D341Med (cell line): ENCODE data around the gene ACAP1.

Experiments used
- DNase-seq: peaks from one replicate; pipeline ENCODE4 v3.0.0; 2012; ENCODE audit warnings: low spot score

Gene ACAP1, protein sequence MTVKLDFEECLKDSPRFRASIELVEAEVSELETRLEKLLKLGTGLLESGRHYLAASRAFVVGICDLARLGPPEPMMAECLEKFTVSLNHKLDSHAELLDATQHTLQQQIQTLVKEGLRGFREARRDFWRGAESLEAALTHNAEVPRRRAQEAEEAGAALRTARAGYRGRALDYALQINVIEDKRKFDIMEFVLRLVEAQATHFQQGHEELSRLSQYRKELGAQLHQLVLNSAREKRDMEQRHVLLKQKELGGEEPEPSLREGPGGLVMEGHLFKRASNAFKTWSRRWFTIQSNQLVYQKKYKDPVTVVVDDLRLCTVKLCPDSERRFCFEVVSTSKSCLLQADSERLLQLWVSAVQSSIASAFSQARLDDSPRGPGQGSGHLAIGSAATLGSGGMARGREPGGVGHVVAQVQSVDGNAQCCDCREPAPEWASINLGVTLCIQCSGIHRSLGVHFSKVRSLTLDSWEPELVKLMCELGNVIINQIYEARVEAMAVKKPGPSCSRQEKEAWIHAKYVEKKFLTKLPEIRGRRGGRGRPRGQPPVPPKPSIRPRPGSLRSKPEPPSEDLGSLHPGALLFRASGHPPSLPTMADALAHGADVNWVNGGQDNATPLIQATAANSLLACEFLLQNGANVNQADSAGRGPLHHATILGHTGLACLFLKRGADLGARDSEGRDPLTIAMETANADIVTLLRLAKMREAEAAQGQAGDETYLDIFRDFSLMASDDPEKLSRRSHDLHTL

DNA sequence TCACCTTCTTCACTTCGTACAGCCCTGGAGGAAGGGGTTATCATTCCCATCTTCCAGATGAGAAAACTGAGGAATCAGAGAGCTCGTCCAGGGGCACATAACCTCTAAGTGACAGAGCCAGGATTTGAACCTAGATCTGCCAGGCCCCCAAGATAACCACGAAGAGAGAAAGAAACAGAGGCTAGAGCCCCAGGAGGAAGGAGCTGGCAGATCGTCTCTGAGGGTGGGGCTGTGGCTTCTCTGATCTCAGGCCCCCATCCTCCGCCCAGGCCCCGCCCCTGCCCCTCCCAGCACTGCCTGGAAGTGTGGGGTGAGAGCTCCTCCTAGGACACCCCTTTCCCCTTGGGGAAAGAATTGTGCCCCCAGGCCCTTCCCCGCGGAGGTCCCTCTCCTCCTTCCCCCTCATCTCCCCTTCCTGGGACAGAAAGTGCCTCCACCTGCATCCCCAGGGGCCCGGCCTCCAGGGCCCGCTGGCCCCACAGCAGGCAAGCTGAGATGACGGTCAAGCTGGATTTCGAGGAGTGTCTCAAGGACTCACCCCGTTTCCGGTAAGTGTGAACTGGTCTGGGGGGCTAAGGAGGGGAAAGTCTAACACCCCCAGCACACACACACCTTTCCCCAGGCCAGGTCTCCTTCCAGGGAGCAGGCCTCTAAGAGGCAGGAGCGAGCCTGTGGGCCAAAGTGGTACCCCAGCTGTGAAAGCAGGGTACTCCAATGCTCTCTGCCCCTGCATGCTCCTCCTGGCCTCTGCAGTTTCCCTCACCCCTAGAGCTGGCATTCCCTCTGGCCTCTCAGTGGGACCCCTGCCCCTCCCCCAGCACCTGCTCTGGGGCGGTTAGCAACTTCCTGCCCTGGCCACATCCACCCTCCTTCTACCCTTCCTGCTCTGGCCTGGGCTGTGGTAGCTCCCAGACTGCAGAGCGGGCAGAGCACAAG, at the start of gene ACAP1:
Gene ACAP1, plus strand, starts transcription at position 290 of the 936 bp plus-strand sequence. Its CDS starts 206 bp downstream, at position 496.
- no peak for DNase-seq

DNA sequence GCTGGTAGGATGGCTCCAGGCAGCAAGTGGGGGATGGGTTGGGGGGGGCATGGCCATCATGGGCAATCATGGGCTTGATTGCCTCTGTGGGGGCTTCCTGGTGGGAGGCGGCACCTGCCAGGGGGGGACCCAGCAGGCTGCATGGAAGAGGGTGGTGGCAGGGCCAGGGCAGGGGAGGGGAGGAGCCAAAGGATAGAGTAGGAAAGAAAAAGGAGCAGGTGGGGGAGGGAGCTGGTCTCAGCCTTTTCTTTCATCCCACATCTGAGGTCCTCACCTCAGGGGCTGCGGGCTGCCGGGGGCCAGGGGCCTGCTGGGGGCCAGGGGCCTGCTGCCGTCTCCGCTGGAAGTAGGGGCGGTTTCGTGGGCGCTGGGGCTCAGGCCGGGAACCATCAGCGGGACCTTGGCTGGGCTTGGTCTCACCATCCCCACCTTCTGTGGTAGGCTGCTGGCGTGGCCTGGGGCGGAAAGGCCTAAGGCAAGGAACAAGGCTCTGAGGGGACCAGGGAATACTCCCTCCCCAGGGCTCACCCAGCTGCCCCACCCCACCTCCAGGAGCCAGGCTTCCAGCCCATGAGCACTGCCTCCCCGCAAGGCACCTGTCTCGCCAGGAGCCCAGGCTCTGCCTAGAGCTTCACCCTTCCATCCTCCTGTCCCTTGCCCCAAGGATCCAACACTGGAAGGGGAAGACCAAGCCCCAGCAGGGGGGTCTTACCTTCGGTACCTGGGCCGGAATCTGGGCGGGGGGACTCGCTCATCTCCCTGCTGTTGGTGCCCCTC, 46.9 kb upstream of the ACAP1 start:
- DNase-seq = no peak

DNA sequence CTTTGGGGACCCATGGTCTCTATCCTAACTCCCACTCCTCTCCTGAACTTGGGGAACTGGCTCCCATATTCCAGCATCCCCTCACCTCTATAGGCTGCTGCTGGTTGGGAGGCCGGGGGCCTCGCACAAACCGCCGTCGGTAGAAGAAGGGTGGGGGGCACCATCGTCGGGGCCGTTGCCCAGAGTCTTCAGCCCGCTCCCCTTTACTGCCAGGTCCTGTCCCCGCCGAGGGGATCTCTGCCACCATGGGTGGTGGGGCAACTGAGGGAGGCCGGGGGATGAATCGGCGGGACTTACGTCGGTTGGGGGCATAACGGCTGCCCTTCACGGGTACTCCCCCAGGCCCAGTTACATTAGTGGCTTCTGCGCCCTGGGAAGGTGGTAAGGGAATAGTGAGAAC, 46.2 kb upstream of the ACAP1 start:
- DNase-seq = no peak

DNA sequence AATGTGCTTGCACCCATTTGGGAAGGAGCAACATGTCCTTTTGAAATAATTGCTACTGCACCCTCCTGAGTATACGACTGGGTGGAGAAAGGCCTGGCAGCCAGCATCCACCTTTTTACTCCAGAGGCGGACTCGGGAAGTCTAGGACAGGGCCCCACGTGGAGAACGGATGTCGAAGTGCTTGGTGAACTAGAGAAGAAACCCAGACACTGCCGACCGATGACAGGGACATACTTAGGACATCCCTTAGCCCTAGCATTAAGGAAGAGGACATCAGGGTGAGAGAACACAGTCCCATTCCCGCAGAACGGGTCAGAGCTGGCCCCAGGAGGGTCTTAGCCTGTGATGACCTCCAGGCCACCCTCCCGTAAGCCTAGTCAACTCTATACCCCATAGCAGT, 45.6 kb upstream of the ACAP1 start:
- DNase-seq = no peak

DNA sequence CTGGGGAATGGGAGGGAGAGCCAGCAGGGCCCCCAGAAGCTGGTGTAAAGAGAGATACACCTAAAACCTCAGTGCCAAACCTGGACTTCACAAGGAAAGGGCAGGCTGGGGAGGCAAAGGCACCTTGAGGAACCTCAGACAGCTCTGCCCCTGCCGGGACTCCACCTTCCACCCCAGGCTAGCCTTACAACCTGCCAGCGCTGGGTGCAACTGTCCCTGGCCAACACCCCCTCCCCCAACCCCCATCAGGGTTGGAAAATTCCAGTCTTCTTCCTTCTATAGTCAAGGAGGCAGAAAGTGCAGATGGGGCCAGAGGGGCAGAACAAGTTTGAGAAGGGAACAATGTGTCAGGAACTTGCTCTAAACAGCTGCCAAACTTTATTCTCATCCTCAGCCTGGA, 44.1 kb upstream of the ACAP1 start:
- DNase-seq = no peak

DNA sequence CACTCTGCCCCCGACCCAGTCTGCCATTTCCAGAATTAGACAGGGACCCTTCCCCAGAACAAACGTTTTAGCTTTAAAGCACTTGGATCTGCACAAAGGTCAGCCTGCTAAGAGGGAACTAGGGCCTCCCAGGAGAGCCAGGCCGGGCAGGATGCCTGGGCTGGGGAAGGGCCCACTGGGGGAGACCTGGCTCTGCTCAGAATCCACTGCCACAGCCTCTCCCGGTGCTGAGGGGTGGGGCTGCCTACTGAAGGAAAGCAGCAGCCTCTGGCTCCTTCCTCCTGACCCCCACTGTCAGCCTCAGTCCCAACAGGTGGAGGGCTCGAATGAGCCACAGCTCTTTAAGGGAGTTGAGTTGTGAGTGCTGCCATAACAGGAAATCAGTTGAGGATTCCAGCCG, 43.6 kb upstream of the ACAP1 start:
- DNase-seq = no peak

DNA sequence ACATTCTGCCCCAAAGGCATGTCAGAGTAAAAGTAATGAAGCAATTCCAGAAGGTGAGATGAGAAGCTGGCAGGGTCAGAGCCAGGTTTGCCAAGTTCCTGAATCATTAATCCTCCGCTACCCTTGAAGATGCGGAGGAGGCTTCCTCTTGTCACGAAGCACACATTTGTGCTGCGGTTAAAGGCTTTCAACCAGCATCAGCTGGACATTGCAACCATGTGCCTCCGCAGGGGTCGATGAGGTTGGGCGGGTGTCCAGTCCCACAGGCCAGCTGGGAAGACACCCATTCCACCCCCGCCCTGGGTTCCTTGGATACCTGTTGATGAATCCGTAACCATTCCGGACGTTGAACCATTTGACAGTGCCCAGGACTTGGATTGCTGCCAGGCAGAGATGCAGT, 43.2 kb upstream of the ACAP1 start:
- DNase-seq = no peak

DNA sequence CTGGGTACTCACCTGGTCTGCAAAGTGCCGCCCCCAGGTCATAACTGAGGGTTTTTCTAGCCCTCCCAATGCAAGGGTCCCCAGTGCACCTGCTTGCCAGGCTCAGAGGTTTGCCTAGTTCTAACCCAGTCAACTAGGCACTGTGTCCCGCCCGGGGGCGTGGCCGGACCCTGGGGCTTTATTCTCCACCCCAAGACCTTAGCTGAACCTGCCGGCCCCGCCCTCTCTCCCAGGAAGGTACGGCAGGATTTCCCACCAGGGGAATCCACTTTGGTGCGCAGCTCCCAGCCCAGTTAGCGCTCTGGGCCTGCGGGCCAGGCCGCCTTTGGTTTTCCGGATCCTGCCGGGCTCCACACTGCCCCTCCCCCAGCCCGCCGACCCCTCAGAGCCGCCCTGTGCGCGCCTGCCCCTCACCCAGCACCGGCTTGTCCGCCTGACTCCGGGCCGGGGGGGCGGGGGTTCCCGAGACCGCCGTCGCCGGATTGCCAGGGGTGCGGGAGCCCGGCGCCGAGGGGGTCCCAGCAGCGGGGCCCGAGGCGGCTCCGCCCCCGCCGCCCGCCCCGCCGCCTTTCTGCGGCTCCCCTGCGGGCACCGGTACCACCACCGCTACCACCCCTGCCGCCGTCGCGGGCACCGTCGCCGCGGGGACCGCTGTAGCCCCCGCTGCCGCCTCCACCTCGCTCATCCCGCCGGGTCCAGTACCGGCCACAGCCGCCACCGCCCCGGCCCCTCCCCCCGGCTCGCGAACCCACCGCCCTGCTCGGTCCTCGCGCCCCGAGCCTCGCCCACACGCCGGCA, 42.3 kb upstream of the ACAP1 start:
- DNase-seq = peak; percentile 20

DNA sequence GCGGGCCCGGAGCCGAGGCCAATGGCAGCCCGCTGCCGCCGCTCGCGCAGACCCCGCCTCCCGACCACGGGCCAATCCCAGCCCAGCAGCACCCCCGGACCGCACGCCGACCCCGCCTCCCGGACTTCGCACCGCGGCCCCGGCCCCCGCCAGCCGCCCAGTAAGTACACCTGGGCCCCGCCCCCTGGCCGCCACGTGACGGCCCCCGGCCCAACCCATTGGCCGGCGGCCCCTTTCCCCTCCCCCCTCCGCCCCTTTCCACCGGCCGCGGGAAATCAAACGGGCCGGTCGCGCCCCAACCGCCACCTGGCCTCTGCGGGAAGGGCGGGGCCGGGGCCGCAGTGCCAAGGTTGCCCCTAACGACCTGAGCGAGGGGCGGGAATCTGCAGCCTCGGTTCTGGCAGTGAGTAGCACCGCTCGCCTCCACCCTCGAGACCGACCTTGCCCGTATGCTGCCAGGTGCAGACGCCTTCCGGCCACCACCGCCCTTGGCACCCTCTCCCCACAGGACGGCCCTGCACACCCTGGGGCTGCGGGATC, 41.6 kb upstream of the ACAP1 start, which contains the start of gene YBX2:
Gene YBX2, minus strand, starts transcription at position 26 of the 540 bp plus-strand sequence. CDS start 139 bp downstream, outside the sequence.
- DNase-seq = peak; percentile 76

DNA sequence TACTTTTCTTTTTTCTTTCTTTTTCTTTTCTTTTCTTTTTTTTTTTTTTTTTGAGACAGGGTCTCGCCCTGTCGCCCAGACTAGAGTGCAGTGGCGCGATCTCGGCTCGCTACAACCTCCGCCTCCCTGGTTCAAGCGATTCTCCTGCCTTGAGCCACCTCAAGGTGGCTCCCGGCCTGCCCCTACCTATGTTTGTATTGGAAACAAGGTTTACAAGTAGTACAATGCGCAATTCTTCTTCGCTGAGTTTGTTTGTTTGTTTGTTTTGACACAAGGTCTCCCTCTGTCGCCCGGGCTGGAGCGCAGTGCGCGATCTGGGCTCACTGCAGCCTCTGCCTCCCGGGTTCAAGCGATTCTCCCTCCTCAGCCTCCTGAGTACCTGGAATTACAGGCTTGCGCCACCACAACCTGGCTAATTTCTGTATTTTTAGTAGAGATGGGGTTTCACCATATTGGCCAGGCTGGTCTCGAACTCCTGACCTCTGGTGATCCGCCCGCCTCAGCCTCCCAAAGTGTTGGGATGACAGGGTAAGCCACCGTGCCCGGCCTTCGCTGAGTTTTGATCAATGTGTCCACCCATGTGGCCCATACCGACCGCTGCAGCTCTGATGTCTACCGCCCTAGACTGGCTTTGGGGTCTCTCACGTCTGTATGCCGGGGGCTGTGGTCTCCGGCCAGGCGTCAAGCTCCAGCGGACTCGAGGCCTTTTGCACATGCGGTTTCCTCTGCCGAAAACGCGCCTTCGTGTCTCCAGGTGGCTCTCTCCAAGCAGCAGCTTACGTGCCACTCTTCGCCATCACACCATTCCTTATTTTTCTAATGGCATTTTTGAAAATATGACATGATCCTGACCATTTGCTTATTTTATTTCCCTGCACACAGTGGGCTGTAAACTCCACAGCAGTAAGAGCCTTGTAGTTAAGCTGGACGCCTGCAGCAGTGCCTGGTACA, 40.8 kb upstream of the ACAP1 start:
- peak; percentile 5 for DNase-seq

DNA sequence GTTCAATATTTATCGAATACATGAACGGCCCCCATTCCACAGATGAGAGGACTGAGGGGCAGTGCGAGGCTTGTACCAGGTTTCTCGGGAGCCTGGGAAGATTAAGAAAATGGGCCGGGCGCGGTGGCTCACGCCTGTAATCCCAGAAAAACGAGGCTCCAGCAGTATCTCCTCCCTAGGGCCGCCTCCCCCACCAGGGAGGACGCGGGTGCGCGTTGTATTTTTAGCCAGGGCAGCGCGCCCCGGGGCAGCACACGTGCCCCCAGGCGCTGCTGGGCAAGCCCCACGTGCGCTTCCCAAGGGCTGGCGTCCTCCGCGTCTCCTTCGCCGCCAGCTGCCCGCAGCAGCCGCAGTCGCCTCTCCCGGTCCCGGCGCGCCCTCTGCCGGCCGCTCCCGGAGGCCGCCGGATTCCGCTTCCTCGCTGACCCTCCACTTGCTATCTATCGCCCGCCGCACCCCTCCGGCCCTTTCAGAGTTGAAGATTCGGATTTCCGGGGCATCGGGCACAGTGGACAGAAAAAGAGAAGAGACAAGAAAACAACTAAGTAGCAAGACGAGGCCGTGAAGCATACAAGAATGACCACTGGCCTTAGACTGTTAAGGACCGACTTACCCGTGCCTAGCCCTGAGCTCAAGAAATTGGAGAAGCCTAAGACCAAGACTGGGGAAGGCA, 40.0 kb upstream of the ACAP1 start:
- peak; percentile 89 for DNase-seq

DNA sequence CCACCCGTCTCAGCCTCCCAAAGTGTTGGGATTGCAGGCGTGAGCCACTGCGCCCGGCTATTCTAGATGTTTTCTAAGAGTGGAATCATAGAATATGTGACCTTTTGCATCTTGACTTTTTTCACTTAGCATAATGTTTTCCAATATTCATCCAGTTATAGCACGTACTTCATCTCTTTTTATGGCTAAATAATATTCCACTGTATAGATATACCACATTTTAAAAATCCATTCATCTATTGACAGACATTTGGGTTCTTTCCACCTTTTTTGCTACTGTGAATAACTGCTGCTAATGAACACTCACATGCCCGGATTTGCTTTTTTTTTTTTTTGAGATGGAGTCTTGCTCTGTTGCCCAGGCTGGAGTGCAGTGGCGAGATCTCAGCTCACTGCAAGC, 32.1 kb upstream of the ACAP1 start:
- no peak for DNase-seq

DNA sequence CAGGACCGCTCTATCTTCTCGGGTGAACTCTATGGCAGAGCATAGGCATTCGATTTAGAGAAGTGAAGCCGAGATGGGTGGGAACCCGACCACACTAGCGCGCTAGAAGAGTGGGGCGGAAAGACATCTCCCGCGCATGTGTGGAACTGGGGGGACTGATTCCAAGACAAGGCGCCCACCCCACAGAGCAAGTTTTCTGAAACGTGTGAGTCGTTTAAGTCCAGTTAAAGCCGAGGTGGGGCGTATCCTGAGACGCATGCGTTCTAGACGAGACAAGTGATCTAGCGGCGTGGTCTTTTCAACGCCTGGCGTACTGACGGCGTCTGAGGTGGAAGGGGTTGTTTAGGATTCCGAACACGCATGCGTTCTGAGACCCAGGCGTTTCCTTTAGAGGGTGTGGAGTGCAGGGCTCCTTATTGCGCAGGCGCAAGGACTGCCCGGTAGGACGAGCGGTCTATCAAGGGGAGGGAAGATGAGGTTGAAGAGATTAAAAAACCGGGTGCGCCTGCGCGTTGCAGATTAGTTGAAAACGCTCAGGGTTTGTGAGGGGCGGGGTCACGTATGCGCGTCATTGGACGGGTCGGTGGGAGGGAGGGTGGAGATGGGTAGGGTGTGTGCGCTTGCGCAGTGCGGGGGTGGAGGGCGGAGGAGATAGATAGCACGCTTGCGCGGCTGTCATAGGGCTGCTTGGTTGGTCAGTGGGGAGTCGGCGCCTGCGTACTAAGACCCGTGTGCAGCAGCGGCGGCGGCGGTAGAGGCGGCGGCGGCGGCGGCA, 29.2 kb upstream of the ACAP1 start, which contains the start of gene EIF5A:
Gene EIF5A, plus strand, starts transcription at position 718 of the 775 bp plus-strand sequence. CDS start 2,008 bp downstream, outside the sequence.
- DNase-seq = peak; percentile 90

DNA sequence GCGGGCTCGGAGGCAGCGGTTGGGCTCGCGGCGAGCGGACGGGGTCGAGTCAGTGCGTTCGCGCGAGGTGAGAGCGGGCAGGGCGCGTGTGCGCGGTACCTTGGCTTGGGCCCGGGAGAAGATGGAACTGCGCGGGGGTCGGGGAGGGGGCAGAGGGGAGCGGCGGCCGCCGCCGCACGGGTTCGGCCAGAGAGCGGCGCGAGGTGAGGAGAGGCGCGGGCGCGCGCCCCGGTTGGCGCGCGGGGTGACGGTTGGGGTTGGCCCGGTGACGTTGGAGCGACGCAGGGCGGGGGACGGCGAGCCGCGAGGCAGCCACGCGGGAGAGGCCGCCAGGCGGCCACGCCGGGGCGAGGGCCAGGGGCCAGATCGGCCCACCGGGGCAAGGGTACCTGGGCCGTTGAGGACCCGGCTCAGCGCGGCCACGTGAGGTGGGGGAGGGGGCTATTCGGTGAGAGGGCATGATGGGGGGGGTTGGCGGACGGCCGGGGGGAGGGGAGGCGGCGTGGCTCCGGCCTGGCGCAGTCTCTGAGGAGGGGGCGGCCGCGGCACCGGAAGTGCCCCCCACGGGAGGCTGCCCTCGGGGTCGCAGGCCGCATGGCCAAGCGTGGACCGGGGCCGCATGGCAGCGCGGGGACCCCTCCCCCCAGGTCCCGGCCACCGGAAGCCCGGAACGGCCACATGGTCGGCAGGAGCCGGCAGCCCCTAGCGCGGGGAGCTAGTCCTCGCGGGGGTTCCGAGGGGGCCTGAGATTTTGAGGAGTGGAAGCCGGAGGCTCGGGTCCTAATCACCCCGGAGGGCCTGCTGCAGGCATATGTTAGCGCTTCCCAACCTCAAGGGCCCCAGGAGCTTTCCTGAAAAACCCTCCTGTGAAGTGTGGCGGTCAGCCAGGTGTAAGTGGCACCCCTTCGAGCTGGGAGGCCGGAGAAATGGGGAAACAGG, 28.4 kb upstream of the ACAP1 start:
- peak; percentile 41 for DNase-seq

DNA sequence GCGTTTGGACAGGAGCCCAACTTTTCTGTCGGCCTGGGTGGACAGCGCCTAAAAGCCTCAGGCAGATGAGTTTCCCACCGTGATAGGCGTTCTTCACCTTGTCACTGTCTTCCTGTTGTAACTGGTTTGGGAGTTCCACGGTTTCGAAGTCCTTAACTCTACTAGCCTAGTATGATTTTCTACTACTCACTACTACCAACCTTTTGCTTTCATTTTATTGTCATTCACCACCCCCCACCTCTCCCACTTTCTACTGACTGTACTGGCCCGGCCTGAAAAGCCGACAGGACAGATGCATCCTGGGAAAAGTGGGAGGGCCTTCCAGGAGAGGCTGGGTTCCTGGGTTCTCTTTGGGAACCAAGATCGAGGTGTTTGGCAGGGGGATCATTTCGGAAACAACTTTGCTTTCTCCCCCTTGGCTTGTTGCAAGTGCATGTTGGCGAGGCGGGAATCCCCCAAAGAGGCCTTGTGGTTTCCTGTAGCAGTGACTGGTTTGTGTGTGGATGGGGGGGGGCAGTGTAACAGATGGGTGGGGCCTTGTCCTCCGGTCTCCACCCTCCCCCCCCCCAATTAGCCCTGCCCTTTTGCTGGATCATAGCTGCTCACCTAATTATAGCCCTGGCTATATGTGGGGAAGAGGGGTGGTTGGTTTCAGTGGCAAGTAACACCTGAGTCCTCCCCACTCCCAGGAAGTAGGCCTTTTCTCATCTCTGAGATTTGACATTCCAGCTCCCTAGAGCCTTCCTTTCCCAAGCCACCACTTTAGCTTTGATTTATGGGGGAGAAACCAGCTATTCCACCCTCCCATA, 27.5 kb upstream of the ACAP1 start:
- DNase-seq = peak; percentile 54

DNA sequence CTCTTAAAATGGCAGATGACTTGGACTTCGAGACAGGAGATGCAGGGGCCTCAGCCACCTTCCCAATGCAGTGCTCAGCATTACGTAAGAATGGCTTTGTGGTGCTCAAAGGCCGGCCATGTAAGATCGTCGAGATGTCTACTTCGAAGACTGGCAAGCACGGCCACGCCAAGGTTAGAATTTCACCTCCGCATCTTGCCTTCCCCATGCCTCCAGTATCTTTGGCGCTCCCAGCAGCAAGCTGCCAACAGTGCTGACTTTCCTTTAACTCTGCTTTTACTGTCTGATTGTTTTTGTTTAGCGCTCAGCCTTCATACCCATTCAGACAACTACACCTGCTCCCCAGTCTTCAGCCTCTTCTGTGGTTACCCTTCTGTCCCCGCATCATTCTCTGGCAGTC, 26.7 kb upstream of the ACAP1 start:
- DNase-seq = no peak
